ENCODE results near the gene NAT8L. TPM values are rescaled to one million over a fixed set of nuclear protein-coding genes. Genes with fewer than 3 reads are reported as not detected.
"Not testable (repeated sequence)": the region's sequence is repeated elsewhere in the genome, so short reads cannot be mapped to it uniquely, and the experiment has no call there.

NAT8L gene, protein sequence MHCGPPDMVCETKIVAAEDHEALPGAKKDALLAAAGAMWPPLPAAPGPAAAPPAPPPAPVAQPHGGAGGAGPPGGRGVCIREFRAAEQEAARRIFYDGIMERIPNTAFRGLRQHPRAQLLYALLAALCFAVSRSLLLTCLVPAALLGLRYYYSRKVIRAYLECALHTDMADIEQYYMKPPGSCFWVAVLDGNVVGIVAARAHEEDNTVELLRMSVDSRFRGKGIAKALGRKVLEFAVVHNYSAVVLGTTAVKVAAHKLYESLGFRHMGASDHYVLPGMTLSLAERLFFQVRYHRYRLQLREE
- total RNA-seq, result 0.15 TPM
- under 1 TPM in 1 of 4 donors, not detected in 3; 0.02 TPM for polyA plus RNA-seq

DNA sequence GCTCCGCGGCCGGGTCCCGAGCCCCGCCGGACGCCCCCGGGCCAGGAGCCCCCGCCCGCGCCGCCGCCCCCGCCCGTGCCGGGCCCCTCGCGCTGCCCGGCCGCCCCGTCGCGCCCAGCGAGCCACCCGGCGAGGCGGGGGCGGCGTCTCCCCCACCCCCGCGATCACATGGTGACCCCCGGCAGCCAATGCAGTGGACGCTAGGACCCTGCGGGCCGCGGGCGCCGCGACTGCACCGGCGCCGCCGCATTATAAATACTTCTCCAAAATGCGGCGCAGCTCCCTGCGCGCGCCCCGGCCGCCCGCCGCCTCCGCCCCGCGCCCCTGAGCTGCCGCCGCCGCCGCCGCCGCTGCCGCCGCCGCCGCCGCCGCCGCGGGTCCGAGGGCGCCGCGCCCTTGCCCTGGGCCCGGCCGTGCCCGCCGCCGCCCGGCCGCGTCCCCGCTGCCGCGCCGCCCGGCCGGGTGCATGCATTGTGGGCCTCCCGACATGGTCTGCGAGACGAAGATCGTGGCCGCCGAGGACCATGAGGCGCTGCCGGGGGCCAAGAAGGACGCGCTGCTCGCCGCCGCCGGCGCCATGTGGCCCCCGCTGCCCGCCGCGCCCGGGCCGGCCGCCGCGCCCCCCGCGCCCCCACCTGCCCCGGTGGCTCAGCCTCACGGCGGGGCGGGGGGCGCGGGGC, at the start of gene NAT8L:
NAT8L (plus strand) TSS at position 282 of the 680 bp plus-strand sequence; CDS start at position 467, 185 bp downstream.
- no peak within 1 kb of the TSS for H3K4me3 ChIP-seq (ENCODE audit: low read depth, low read length)

DNA sequence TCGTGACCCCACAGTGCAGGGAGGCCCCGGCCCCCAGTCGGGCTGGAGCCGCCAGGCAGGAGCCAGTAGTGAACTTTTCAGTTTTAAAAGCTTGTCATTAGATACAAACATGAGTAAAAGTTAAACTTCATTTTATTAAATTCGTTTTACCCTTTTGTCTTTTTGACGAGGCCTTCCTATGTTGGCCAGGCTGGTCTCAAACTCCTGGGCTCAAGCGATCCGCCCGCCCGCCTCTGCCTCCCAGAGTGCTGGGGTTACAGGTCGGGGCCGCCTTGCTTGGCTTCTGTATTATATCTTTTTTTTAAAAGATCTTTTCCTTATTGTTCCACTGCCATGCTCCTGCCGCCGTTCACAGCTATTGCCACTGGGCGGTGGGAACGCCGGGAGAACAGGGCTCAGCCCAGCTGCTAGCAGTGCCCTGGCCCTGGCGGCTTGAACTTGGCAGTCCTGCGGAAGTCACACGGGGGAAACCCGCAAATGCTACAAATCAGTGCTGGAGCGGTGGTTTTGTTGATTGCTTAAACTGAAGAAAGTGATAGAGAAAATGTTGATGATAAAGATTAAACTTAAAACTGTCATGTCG, 49.4 kb upstream of the NAT8L start:
- H3K4me3 ChIP-seq (ENCODE audit: low read depth, low read length), result peak overlapping the region; percentile 68
- DNase-seq, result peak; percentile 36 to 80 (median 63)
- H3K9me3 ChIP-seq (ENCODE audit: control insufficient read depth in 2 of 2, low read length in 2 of 2), result no peaks in the 10 kb centered on the region
- H3K4me3 Mint-ChIP-seq, result peak overlapping the region; percentile 90 to 99 (median 94)
- peaks cover 20% of the 10 kb centered on the region for H3K27me3 Mint-ChIP-seq
- peaks cover 5% of the 10 kb centered on the region for H3K36me3 Mint-ChIP-seq
- no peaks in the 10 kb centered on the region for H3K27me3 ChIP-seq (ENCODE audit: control insufficient read depth, insufficient read depth, low read length)
- ATAC-seq (ENCODE audit: low read depth in 2 of 2), result peak; percentile 9 to 30
- peaks cover 0 to 2% (median 0%) of the 10 kb centered on the region in 7 donors for H3K9me3 Mint-ChIP-seq
- H3K4me1 Mint-ChIP-seq, result peaks cover 20 to 39% (median 28%) of the 10 kb centered on the region in 4 donors
- H3K27ac ChIP-seq (ENCODE audit: insufficient read depth, low read length, poor library complexity, severe bottlenecking), result peak overlapping the region; percentile 97
- H3K4me1 ChIP-seq (ENCODE audit: control insufficient read depth, insufficient read depth, low read length, poor library complexity, severe bottlenecking), result peaks cover 23% of the 10 kb centered on the region
- H3K27ac Mint-ChIP-seq, result peak overlapping the region; percentile 93 to 99 (median 96)
- H3K36me3 ChIP-seq (ENCODE audit: control insufficient read depth, insufficient read depth, low read length), result peaks cover 8% of the 10 kb centered on the region

More for the DNA sequence above, at the start of gene NAT8L:
- DNase-seq (no peak), ATAC-seq (ENCODE audit: low read depth in 2 of 2) (no peak)
- peaks cover 6% of the 10 kb centered on the region for H3K27me3 ChIP-seq (ENCODE audit: control insufficient read depth, insufficient read depth, low read length)
- H3K4me1 ChIP-seq (ENCODE audit: control insufficient read depth, insufficient read depth, low read length, poor library complexity, severe bottlenecking), result peaks cover 14% of the 10 kb centered on the region
- Mint-ChIP-seq H3K36me3 (no peaks in the 10 kb centered on the region), H3K27me3 (peaks cover 28% of the 10 kb centered on the region), H3K4me1 (peaks cover 0 to 7% (median 2%) of the 10 kb centered on the region in 4 donors), H3K9me3 (peaks cover 0 to 1% (median 0%) of the 10 kb centered on the region in 7 donors), H3K4me3 (no peak within 1 kb of the TSS), H3K27ac (no peak within 1 kb of the TSS)
- no peak within 1 kb of the TSS for H3K27ac ChIP-seq (ENCODE audit: insufficient read depth, low read length, poor library complexity, severe bottlenecking)
- no peaks in the 10 kb centered on the region for H3K9me3 ChIP-seq (ENCODE audit: control insufficient read depth in 2 of 2, low read length in 2 of 2)
- no peaks in the 10 kb centered on the region for H3K36me3 ChIP-seq (ENCODE audit: control insufficient read depth, insufficient read depth, low read length)

DNA sequence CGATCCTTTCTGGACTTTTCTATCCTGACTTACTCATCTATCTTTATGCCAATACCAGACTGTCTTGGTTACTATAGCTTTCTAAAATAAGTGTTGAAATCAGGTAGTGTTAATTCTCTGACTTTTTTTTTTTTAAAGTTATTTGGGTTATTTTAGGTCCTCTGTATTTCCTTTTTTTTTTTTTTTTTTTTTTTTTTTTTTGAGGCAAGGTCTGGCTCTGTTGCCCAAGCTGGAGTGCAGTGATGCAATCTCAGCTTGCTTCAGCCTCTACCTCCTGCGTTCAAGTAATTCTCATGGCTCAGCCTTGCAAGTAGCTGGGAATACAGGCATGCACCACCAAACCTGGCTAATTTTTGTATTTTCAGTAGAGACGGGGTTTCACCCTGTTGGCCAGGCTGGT, 47.5 kb upstream of the NAT8L start:
- H3K27ac Mint-ChIP-seq, result no peak overlapping the region

DNA sequence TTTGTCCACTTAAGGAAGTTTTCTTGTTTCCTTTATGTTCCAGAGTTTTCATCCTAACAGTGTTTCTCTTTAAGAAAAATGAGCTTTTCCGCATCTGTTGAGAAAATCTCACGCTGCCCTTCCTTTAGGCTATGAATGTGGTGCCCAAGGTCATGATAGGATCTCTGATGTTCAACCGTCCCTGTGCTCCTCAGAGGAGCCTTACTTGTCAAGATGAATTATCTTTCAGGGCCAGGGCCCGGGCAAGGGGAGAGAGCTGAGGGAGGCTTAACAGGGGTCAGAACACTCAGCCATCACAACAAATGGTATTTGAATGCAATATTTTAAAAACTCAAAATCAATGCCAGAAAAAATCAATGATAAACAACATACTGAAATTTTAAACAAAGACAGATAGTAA, 44.1 kb upstream of the NAT8L start:
- Histone ChIP-seq H3K36me3 (ENCODE audit: control insufficient read depth, insufficient read depth, low read length) (no peaks in the 10 kb centered on the region), H3K27me3 (ENCODE audit: control insufficient read depth, insufficient read depth, low read length) (no peaks in the 10 kb centered on the region), H3K9me3 (ENCODE audit: control insufficient read depth in 2 of 2, low read length in 2 of 2) (no peaks in the 10 kb centered on the region), H3K27ac (ENCODE audit: insufficient read depth, low read length, poor library complexity, severe bottlenecking) (no peak overlapping the region), H3K4me1 (ENCODE audit: control insufficient read depth, insufficient read depth, low read length, poor library complexity, severe bottlenecking) (peaks cover 5% of the 10 kb centered on the region), H3K4me3 (ENCODE audit: low read depth, low read length) (no peak overlapping the region)
- Mint-ChIP-seq H3K4me3 (peak overlapping the region in 1 of 4 donors; percentile 44), H3K9me3 (no peaks in the 10 kb centered on the region), H3K27ac (no peak overlapping the region), H3K36me3 (no peaks in the 10 kb centered on the region), H3K4me1 (peaks cover 3 to 6% (median 3%) of the 10 kb centered on the region in 4 donors), H3K27me3 (peaks cover 35% of the 10 kb centered on the region)
- DNase-seq (no peak), ATAC-seq (ENCODE audit: low read depth in 2 of 2) (no peak)

More for the DNA sequence above, 47.5 kb upstream of the NAT8L start:
- Mint-ChIP-seq H3K9me3 (no peaks in the 10 kb centered on the region), H3K4me1 (peaks cover 6 to 23% (median 15%) of the 10 kb centered on the region in 4 donors), H3K4me3 (peak overlapping the region in 2 of 4 donors; percentile 27 to 99), H3K27me3 (peaks cover 25% of the 10 kb centered on the region), H3K36me3 (no peaks in the 10 kb centered on the region)
- DNase-seq (no peak), ATAC-seq (ENCODE audit: low read depth in 2 of 2) (no peak)
- no peak overlapping the region for H3K4me3 ChIP-seq (ENCODE audit: low read depth, low read length)
- peaks cover 22% of the 10 kb centered on the region for H3K4me1 ChIP-seq (ENCODE audit: control insufficient read depth, insufficient read depth, low read length, poor library complexity, severe bottlenecking)
- H3K27ac ChIP-seq (ENCODE audit: insufficient read depth, low read length, poor library complexity, severe bottlenecking), result no peak overlapping the region
- H3K36me3 ChIP-seq (ENCODE audit: control insufficient read depth, insufficient read depth, low read length), result no peaks in the 10 kb centered on the region
- H3K9me3 ChIP-seq (ENCODE audit: control insufficient read depth in 2 of 2, low read length in 2 of 2), result no peaks in the 10 kb centered on the region
- no peaks in the 10 kb centered on the region for H3K27me3 ChIP-seq (ENCODE audit: control insufficient read depth, insufficient read depth, low read length)

DNA sequence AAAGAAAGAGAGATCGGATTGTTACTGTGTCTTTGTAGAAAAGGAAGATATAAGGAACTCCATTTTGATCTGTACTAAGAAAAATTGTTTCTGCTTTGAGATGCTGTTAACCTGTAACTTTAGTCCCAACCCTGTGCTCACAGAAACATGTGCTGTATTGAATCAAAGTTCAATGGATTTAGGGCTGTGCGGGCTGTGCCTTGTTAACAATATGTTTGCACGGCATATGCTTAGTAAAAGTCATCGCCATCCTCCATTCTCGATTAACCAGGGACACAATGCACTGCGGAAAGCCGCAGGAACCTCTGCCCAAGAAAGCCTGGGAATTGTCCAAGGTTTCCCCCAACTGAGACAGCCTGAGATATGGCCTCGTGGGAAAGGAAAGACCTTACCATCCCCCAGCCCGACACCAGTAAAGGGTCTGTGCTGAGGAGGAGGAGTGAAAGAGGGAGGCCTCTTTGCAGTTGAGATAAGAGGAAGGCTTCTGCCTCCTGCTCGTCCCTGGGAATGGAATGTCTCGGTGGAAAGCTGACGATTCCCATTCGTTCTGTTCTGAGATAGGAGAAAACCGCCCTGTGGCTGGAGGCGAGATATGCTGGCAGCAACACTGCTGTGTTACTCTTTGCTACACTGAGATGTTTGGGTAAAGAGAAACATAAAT, 37.6 kb upstream of the NAT8L start:
- not testable (repeated sequence) for H3K9me3 ChIP-seq (ENCODE audit: control insufficient read depth in 2 of 2, low read length in 2 of 2); H3K27ac ChIP-seq (ENCODE audit: insufficient read depth, low read length, poor library complexity, severe bottlenecking); H3K9me3 Mint-ChIP-seq; H3K4me1 Mint-ChIP-seq; ATAC-seq (ENCODE audit: low read depth in 2 of 2); H3K27ac Mint-ChIP-seq; H3K4me3 ChIP-seq (ENCODE audit: low read depth, low read length); H3K4me1 ChIP-seq (ENCODE audit: control insufficient read depth, insufficient read depth, low read length, poor library complexity, severe bottlenecking); H3K4me3 Mint-ChIP-seq; H3K36me3 Mint-ChIP-seq; H3K36me3 ChIP-seq (ENCODE audit: control insufficient read depth, insufficient read depth, low read length); DNase-seq
- peaks cover 59% of the 10 kb centered on the region for H3K27me3 Mint-ChIP-seq
- H3K27me3 ChIP-seq (ENCODE audit: control insufficient read depth, insufficient read depth, low read length), result peaks cover 18% of the 10 kb centered on the region

DNA sequence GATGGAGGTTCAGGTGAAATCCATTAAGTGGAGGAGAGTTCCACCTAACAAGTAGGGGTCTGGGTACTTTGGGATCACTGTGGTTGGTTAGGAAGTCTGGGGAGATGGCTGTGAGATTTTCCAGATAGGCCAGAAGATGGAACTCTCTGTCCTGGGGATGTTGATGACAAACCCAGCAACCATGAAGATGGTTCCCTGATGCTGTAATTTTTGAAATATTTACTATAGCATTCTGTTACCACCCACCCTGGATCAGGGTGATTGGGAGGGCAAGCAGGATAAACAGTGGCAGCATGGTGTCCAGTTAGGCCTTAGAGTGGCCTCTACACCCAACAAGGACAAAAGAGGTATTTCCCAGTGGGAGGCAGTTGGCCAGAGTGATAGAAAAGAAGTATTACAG, 34.4 kb upstream of the NAT8L start:
- Histone ChIP-seq H3K27ac (ENCODE audit: insufficient read depth, low read length, poor library complexity, severe bottlenecking) (no peak overlapping the region), H3K27me3 (ENCODE audit: control insufficient read depth, insufficient read depth, low read length) (peaks cover 23% of the 10 kb centered on the region), H3K36me3 (ENCODE audit: control insufficient read depth, insufficient read depth, low read length) (no peaks in the 10 kb centered on the region), H3K4me3 (ENCODE audit: low read depth, low read length) (no peak overlapping the region), H3K9me3 (ENCODE audit: control insufficient read depth in 2 of 2, low read length in 2 of 2) (peaks cover 0 to 9% of the 10 kb centered on the region in 2 experiments), H3K4me1 (ENCODE audit: control insufficient read depth, insufficient read depth, low read length, poor library complexity, severe bottlenecking) (no peaks in the 10 kb centered on the region)
- no peak for DNase-seq
- H3K4me1 Mint-ChIP-seq, result no peaks in the 10 kb centered on the region
- no peaks in the 10 kb centered on the region for H3K36me3 Mint-ChIP-seq
- H3K9me3 Mint-ChIP-seq, result peaks cover 0 to 14% (median 5%) of the 10 kb centered on the region in 7 donors
- ATAC-seq (ENCODE audit: low read depth in 2 of 2), result no peak
- no peak overlapping the region for H3K4me3 Mint-ChIP-seq
- peaks cover 84% of the 10 kb centered on the region for H3K27me3 Mint-ChIP-seq
- H3K27ac Mint-ChIP-seq, result no peak overlapping the region

DNA sequence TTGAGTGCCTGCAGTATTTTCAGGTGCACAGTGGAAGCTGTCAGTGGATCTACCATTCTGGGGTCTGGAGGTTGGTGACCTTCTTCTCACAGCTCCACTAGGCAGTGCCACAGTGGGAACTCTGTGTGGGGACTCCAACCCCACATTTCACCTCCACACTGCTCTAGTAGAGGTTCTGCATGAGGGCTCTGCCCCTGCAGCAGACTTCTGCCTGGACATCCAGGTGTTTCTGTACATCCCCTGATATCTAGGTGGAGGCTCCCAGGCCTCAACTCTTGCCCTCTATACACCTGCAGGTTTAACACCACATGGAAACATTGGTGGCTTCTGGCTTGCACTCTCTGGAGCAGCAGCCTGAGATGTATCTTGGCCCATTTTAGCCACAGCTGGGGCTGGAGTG, 33.3 kb upstream of the NAT8L start:
- Mint-ChIP-seq H3K27me3 (peaks cover 84% of the 10 kb centered on the region), H3K4me3 (no peak overlapping the region), H3K9me3 (peaks cover 0 to 14% (median 5%) of the 10 kb centered on the region in 7 donors), H3K27ac (no peak overlapping the region), H3K36me3 (no peaks in the 10 kb centered on the region), H3K4me1 (no peaks in the 10 kb centered on the region)
- H3K27me3 ChIP-seq (ENCODE audit: control insufficient read depth, insufficient read depth, low read length), result peaks cover 24% of the 10 kb centered on the region
- H3K4me1 ChIP-seq (ENCODE audit: control insufficient read depth, insufficient read depth, low read length, poor library complexity, severe bottlenecking), result no peaks in the 10 kb centered on the region
- no peaks in the 10 kb centered on the region for H3K36me3 ChIP-seq (ENCODE audit: control insufficient read depth, insufficient read depth, low read length)
- peaks cover 0 to 9% of the 10 kb centered on the region in 2 experiments for H3K9me3 ChIP-seq (ENCODE audit: control insufficient read depth in 2 of 2, low read length in 2 of 2)
- DNase-seq, result no peak
- H3K4me3 ChIP-seq (ENCODE audit: low read depth, low read length), result no peak overlapping the region
- no peak for ATAC-seq (ENCODE audit: low read depth in 2 of 2)
- H3K27ac ChIP-seq (ENCODE audit: insufficient read depth, low read length, poor library complexity, severe bottlenecking), result no peak overlapping the region

Data from CD4-positive, CD25-positive, alpha-beta regulatory T cell (primary cell).